Hepatocyte (in vitro differentiated cells): ENCODE results near the gene KIAA1614. TPM values are rescaled to one million over a fixed set of nuclear protein-coding genes. Genes with fewer than 3 reads are reported as not detected.
"Not testable (repeated sequence)": the region's sequence is repeated elsewhere in the genome, so short reads cannot be mapped to it uniquely, and the experiment has no call there.

ENCODE experiments used
- DNase-seq: peaks from one replicate; pipeline ENCODE4 v3.0.0-alpha.2; 2016; ENCODE audit warnings: low spot score
- H2AFZ ChIP-seq: fragments of 200-600 bp; sonication (generic); 2 replicates; pipeline ENCODE4 v1.6.0; 2016; ENCODE audit warnings: antibody characterized with exemption, mild to moderate bottlenecking
- H3K27ac ChIP-seq: fragments of 200-600 bp; sonication (generic); 2 replicates; pipeline ENCODE4 v1.5.1; 2016; ENCODE audit warnings: mild to moderate bottlenecking
- H3K27me3 ChIP-seq: fragments of 200-600 bp; sonication (generic); 2 replicates; pipeline ENCODE4 v1.6.1; 2016
- H3K36me3 ChIP-seq: fragments of 200-600 bp; sonication (generic); replicated peaks from 2 replicates; pipeline ENCODE4 v1.5.1; 2016; ENCODE audit warnings: low read depth; ENCODE audit not compliant: insufficient read depth
- H3K4me1 ChIP-seq: fragments of 200-600 bp; sonication (generic); 2 replicates; pipeline ENCODE4 v1.5.1; 2016; ENCODE audit warnings: mild to moderate bottlenecking, moderate library complexity; ENCODE audit not compliant: insufficient read depth
- H3K4me2 ChIP-seq: fragments of 200-600 bp; sonication (generic); 2 replicates; pipeline ENCODE4 v1.6.0; 2016
- H3K4me3 ChIP-seq: fragments of 200-600 bp; sonication (generic); 2 replicates; pipeline ENCODE4 v1.5.1; 2016; ENCODE audit warnings: mild to moderate bottlenecking
- H3K79me2 ChIP-seq: fragments of 200-600 bp; sonication (generic); 2 replicates; pipeline ENCODE4 v1.6.0; 2017; ENCODE audit warnings: mild to moderate bottlenecking
- H3K9me2 ChIP-seq: fragments of 200-600 bp; sonication (generic); replicated peaks from 2 replicates; pipeline ENCODE4 v1.6.0; 2017; ENCODE audit warnings: mild to moderate bottlenecking; ENCODE audit not compliant: insufficient read depth
- H3K9me3 ChIP-seq: fragments of 200-600 bp; sonication (generic); 2 replicates; pipeline ENCODE4 v1.5.1; 2016; ENCODE audit warnings: low read depth, mild to moderate bottlenecking
- H4K20me1 ChIP-seq: fragments of 200-600 bp; sonication (generic); 2 replicates; pipeline ENCODE4 v1.6.0; 2016; ENCODE audit warnings: mild to moderate bottlenecking; ENCODE audit not compliant: insufficient read depth, poor library complexity, severe bottlenecking
- CTCF ChIP-seq: fragments of 200-600 bp; sonication (generic); IDR thresholded peaks from 2 replicates; pipeline ENCODE4 v1.5.1; 2016; ENCODE audit warnings: antibody characterized with exemption, mild to moderate bottlenecking; ENCODE audit not compliant: poor library complexity
- EZH2 ChIP-seq: fragments of 200-600 bp; sonication (generic); IDR thresholded peaks from 2 replicates; pipeline ENCODE4 v1.6.1; 2016; ENCODE audit warnings: antibody characterized with exemption, mild to moderate bottlenecking, borderline replicate concordance
- EZH2phosphoT487 ChIP-seq: fragments of 200-600 bp; sonication (generic); IDR thresholded peaks from one replicate; pipeline ENCODE4 v1.6.1; 2018; ENCODE audit warnings: antibody characterized with exemption, mild to moderate bottlenecking, low read depth, moderate library complexity; ENCODE audit not compliant: unreplicated experiment, severe bottlenecking
- WGBS: methylation state at CpG from one replicate; pipeline ENCODE4 v1.1.6; 2016; ENCODE audit warnings: low lambda C conversion rate; ENCODE audit errors: missing lambda C conversion rate; 5-methylcytosine and 5-hydroxymethylcytosine counted together
- polyA plus RNA-seq: library from polyadenylated mRNA; unstranded; fragments of >200 nt; fragmentation: Nextera tagmentation; extraction: Ambion mirVana; gene quantifications from 2 replicates; pipeline ENCODE4 v1.2.1, GENCODE V29; 2016
- total RNA-seq: library from RNA; depleted of rRNA; stranded (reverse); fragments of >200 nt; gene quantifications from 2 replicates; pipeline ENCODE4 v1.2.3, GENCODE V29; 2014

KIAA1614 gene
- total and polyA plus RNA-seq, 2 experiments from 2014 or later, result 2.5 to 2.6 TPM

GRCh38 chr1:180956028-180956640, 43.4 kb downstream of the KIAA1614 start:
- 91% methylated on average over 8 of the region's 8 CpGs for WGBS
- no peaks in the 10 kb centered on the region for H3K9me3 ChIP-seq
- H3K27ac ChIP-seq, result no peak overlapping the region
- H3K9me2 ChIP-seq, result no peaks in the 10 kb centered on the region
- H3K27me3 ChIP-seq, result no peaks in the 10 kb centered on the region
- DNase-seq, result no peak
- H3K36me3 ChIP-seq, result no peaks in the 10 kb centered on the region
- H2AFZ ChIP-seq, result no peak overlapping the region
- H3K4me3 ChIP-seq, result no peak overlapping the region
- H3K79me2 ChIP-seq, result no peaks in the 10 kb centered on the region
- H3K4me1 ChIP-seq, result no peaks in the 10 kb centered on the region
- TF ChIP-seq EZH2, result no peak
- TF ChIP-seq EZH2phosphoT487, result no peak
- no peak for TF ChIP-seq CTCF
- no peaks in the 10 kb centered on the region for H4K20me1 ChIP-seq
- H3K4me2 ChIP-seq, result no peak overlapping the region

- not testable (repeated sequence) for H3K79me2 ChIP-seq, H3K4me1 ChIP-seq, H3K27me3 ChIP-seq, H3K4me3 ChIP-seq, H4K20me1 ChIP-seq, DNase-seq, H3K9me3 ChIP-seq, H3K4me2 ChIP-seq, H3K27ac ChIP-seq, H2AFZ ChIP-seq, H3K9me2 ChIP-seq, H3K36me3 ChIP-seq
- 98% methylated on average over 5 of the region's 5 CpGs for WGBS
Observed at GRCh38 chr1:180959620-180960019, 46.9 kb downstream of the KIAA1614 start.

- Histone ChIP-seq H3K4me2 (no peak overlapping the region), H3K27me3 (no peaks in the 10 kb centered on the region), H4K20me1 (no peaks in the 10 kb centered on the region), H3K4me3 (no peak overlapping the region), H3K79me2 (no peaks in the 10 kb centered on the region), H2AFZ (no peak overlapping the region), H3K4me1 (no peaks in the 10 kb centered on the region), H3K36me3 (no peaks in the 10 kb centered on the region), H3K9me3 (no peaks in the 10 kb centered on the region), H3K27ac (no peak overlapping the region), H3K9me2 (no peaks in the 10 kb centered on the region)
- 90% methylated on average over 4 of the region's 4 CpGs for WGBS
- DNase-seq, result no peak
- TF ChIP-seq CTCF (no peak), EZH2phosphoT487 (no peak), EZH2 (no peak)
Observed at GRCh38 chr1:180961622-180962021, 48.9 kb downstream of the KIAA1614 start.

- no peak for DNase-seq
- Histone ChIP-seq H3K27me3 (no peaks in the 10 kb centered on the region), H3K9me2 (no peaks in the 10 kb centered on the region), H3K27ac (no peak overlapping the region), H3K4me3 (no peak overlapping the region), H3K4me2 (no peak overlapping the region), H4K20me1 (peaks cover 3% of the 10 kb centered on the region), H3K79me2 (no peaks in the 10 kb centered on the region), H3K36me3 (no peaks in the 10 kb centered on the region), H2AFZ (no peak overlapping the region), H3K9me3 (no peaks in the 10 kb centered on the region), H3K4me1 (no peaks in the 10 kb centered on the region)
- TF ChIP-seq EZH2 (no peak), CTCF (no peak), EZH2phosphoT487 (no peak)
- 67% methylated on average over 4 of the region's 4 CpGs for WGBS
Observed at GRCh38 chr1:180962178-180962577, 49.5 kb downstream of the KIAA1614 start.
